GM11168 (cell line): Measurements from ENCODE around the gene CIROP.
"Not testable (repeated sequence)": the region's sequence is repeated elsewhere in the genome, so short reads cannot be mapped to it uniquely, and the experiment has no call there.

ENCODE experiments used
- in situ Hi-C: fragments of 300-500 bp; cut with MboI; formaldehyde crosslinking; loops from one replicate; pipeline ENCODE4 v1.12.0; 2022; ENCODE audit warnings: low sequenced_read_pairs; ENCODE audit not compliant: unreplicated experiment

Gene CIROP

GRCh38 chr14:23115918-23116317, 11.1 kb upstream of the CIROP start:
- in situ Hi-C loops, result loop anchor here (10.0 kb wide), 1 partner anchor 179 kb away; no protein-coding TSS in a partner anchor

- in situ Hi-C loops, result loop anchor here (10.0 kb wide), 1 partner anchor 180 kb away; no protein-coding TSS in a partner anchor
Measured at GRCh38 chr14:23115039-23115731, 10.4 kb upstream of the CIROP start.

DNA sequence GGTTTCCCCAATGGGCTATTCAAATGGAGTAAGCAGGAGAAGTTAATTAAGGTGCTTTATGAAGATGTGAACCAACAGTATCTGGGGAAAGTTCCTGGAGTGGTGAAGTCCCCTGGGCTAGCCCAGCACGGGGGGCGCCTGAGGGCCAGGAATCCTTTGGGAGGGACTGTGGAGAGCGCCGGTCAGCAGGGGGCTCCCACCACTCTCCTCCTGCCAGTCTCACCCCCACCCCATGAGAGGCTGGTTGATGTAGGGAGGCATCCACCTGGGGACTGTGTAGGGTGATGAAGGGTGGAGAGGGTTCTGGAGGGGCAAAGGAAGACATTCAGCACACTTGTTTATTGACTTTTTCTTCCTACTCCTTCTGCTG, 9.9 kb upstream of the CIROP start:
- in situ Hi-C loops, result loop anchor here (10.0 kb wide), 1 partner anchor 180 kb away; no protein-coding TSS in a partner anchor

- in situ Hi-C loops, result loop anchor here (10.0 kb wide), 1 partner anchor 181 kb away; no protein-coding TSS in a partner anchor
Measured at GRCh38 chr14:23114120-23114458, 9.3 kb upstream of the CIROP start.

- in situ Hi-C loops, result loop anchor here (10.0 kb wide), 1 partner anchor 181 kb away; no protein-coding TSS in a partner anchor
Measured at GRCh38 chr14:23113431-23114119, 8.8 kb upstream of the CIROP start.

- in situ Hi-C loops, result loop anchor here (10.0 kb wide), 1 partner anchor 182 kb away; no protein-coding TSS in a partner anchor
Measured at GRCh38 chr14:23112359-23113178, 7.8 kb upstream of the CIROP start.

- in situ Hi-C loops, result loop anchor here (10.0 kb wide), 1 partner anchor 184 kb away; no protein-coding TSS in a partner anchor
Measured at GRCh38 chr14:23110579-23111365, 6.0 kb upstream of the CIROP start.

DNA sequence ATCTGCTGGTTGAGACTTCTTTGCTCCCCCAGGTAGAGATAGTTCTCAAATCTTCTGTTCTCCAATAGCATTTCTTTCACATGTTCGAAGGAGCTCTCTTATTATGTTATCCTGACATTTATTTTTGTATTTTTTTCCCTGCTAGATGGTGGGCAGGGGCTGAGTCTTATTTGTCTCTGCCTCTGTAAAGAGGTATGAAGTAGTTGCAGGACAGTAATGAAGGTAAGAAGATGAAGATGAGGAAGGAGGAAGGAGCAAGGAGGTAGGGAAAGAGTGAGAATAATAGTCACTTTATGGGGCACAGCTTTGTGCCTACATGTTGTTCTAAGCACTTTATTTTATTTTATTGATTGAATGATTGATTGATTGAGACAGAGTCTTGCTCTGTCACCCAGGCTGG, 5.0 kb upstream of the CIROP start:
- in situ Hi-C loops, result loop anchor here (10.0 kb wide), 1 partner anchor 185 kb away; no protein-coding TSS in a partner anchor

- in situ Hi-C loops, result not testable (repeated sequence)
Measured at GRCh38 chr14:23108169-23108568, 3.4 kb upstream of the CIROP start.

- in situ Hi-C loops, result not testable (repeated sequence)
Measured at GRCh38 chr14:23107620-23108019, 2.8 kb upstream of the CIROP start.

DNA sequence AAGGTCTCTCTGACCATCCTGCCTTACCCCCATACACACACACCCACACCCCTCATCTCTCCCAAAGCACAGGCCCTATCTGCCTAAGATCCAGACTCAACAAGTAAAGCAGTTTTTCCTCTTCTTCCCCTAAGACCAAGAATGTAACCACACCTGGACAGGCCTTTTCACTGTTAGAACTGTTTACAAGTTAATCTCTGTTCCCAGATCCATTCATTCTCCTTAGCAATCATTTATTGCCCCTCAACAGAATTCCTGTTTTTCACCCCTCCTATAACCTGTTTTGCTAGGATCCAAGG, 1.9 kb upstream of the CIROP start:
- in situ Hi-C loops, result no loop called here

GRCh38 chr14:23105348-23105824, 597 bp upstream of the CIROP start:
- in situ Hi-C loops, result no loop called here

DNA sequence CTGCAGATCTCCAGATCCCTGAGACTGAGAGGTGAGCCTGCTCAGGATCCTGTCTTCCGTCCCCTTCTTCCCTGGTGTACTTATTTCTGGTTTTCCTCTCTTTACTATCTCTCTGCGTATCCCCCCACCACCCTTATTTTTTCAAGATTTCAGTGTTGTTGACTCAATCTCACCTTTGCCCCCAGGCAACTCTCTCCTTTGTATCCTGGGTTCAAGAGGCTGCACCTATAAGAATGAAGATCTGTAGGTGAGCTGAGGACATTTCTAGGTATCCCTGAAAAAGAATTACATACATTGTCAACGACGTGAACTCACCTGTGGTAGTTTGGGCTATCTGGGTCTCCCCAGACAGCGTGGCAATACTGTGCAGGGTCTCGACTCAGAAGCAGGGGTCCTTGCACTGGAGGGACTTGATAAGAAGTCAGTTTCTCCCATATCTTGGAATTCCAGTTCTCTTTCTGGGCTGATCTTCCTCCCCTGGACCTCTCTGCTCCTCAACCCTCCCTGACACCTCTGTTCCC, 659 bp downstream of the CIROP start:
- in situ Hi-C loops, result no loop called here

GRCh38 chr14:23103581-23103980, 1.2 kb downstream of the CIROP start:
- in situ Hi-C loops, result no loop called here

DNA sequence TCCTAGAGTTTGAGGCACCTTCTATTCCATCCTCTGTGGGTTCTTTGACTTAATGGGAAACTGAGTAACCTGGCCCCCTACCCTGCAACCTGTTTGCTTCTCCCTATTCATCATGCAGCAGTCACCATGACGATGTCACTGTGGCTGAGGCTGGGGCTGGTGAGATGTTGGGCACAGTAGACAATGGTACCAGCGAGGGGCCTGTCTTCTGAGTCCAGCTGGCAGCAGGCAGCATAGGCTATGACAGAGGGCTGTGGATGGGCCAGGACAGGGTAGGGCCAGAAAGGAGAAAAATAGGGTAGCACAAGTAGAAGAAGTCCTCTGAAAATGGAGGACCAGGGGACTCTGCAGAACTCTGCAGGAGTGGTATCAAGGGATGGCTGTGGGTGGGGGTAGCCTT, 2.0 kb downstream of the CIROP start:
- in situ Hi-C loops, result no loop called here

GRCh38 chr14:23101986-23102625, 2.7 kb downstream of the CIROP start:
- in situ Hi-C loops, result no loop called here

DNA sequence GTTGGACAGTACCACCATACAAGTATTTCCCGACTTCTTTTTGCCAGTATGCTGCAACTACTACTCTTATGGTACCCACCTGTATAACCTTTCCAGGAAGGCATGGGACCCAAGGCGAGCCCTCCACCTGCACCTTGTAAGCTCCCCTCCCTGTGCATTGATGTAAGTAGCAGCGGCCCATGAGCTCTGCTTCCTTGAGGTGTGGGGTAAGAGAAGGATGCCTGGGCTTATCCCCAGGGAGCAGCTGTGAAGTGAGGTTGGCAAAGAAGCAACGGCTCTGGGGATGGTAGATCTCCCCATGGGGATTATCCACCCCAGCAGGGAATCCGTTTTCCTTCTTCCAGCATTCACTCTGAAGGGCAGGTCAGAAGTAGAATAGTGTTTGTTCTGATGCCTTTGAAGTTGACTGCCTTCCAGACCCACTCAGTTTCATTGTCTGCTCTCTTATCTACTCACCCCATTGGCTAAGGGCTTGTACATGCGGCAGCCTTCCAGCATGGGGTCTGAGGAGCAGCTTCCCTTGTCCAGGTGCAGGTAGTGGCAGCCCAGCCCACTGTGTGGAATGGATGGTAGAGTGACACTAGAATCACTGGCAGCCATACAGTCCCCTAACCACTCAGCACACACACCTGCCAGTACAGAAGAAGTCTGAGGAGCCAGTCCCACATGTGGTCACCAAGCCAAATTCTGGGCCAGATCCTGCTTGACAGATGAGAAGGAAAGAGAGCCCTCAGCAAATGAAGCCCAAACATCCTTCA, 3.4 kb downstream of the CIROP start:
- in situ Hi-C loops, result no loop called here

- in situ Hi-C loops, result no loop called here
Measured at GRCh38 chr14:23099212-23099861, 5.5 kb downstream of the CIROP start.
